Sigmoid colon (tissue), 7 donors: ENCODE results near the gene C4A. TPM values are rescaled to one million over a fixed set of nuclear protein-coding genes. Genes with fewer than 3 reads are reported as not detected.
"Not testable (repeated sequence)": the region's sequence is repeated elsewhere in the genome, so short reads cannot be mapped to it uniquely, and the experiment has no call there.

Source experiments
- DNase-seq: peaks from one replicate; pipeline ENCODE4 v3.0.0-alpha.2; 2019
- H3K27ac ChIP-seq, 4 donors: fragments of 200-600 bp; sonication (generic); one replicate each; pipeline ENCODE4 v1.5.1; 2016 to 2019; ENCODE audit warnings: mild to moderate bottlenecking in 1 of 4
- H3K27me3 ChIP-seq, 3 donors: fragments of 200-600 bp; sonication (generic); one replicate each; pipeline ENCODE4 v1.5.1; 2019; ENCODE audit warnings: mild to moderate bottlenecking in 1 of 3
- H3K36me3 ChIP-seq, 4 donors: fragments of 200-600 bp; sonication (generic); one replicate each; pipeline ENCODE4 v1.5.1; 2016 to 2019
- H3K4me1 ChIP-seq, 4 donors: fragments of 200-600 bp; sonication (generic); one replicate each; pipeline ENCODE4 v1.5.1; 2017 to 2019
- H3K4me3 ChIP-seq, 4 donors: fragments of 200-600 bp; sonication (generic); one replicate each; pipeline ENCODE4 v1.5.1; 2017 to 2019; ENCODE audit warnings: mild to moderate bottlenecking in 2 of 4, moderate library complexity in 1 of 4
- H3K9me3 ChIP-seq, 4 donors: fragments of 200-600 bp in 3 of 4; sonication (generic) in 3 of 4; one replicate each; pipeline versions ENCODE4 v1.5.1 to v1.6.1; 2013 to 2019
- CTCF ChIP-seq, 4 experiments: fragments of 450-650 bp in 3 of 4; fragments of 200-600 bp in 1 of 4; IDR thresholded peaks; one replicate each; pipeline ENCODE4 v1.5.1; 2016 to 2019; ENCODE audit warnings: antibody characterized with exemption in 4 of 4, mild to moderate bottlenecking in 3 of 4, moderate library complexity in 2 of 4
- EP300 ChIP-seq, 4 donors: sonication (generic); formaldehyde crosslinking; IDR thresholded peaks; one replicate each; pipeline ENCODE4 v1.6.1; 2017; ENCODE audit warnings: antibody characterized with exemption in 4 of 4
- POLR2A ChIP-seq, 2 donors: fragments of 450-650 bp; IDR thresholded peaks; one replicate each; pipeline ENCODE4 v1.6.1; 2016; ENCODE audit warnings: antibody characterized with exemption in 2 of 2, mild to moderate bottlenecking in 2 of 2, moderate library complexity in 2 of 2
- POLR2AphosphoS5 ChIP-seq, 4 donors: sonication (generic); formaldehyde crosslinking; IDR thresholded peaks; one replicate each; pipeline ENCODE4 v1.6.1; 2017; ENCODE audit warnings: antibody characterized with exemption in 4 of 4
- WGBS, 2 donors: extraction: QIAGEN DNeasy Blood & Tissue Kit; methylation state at CpG; one replicate each; pipeline ENCODE4 v1.1.7; 2013; 5-methylcytosine and 5-hydroxymethylcytosine counted together
- intact Hi-C: fragments of 100-400 bp; cut with DNase I; formaldehyde crosslinking; loops from one replicate; pipeline ENCODE4 v1.15.1; 2023
- polyA plus RNA-seq, 3 donors: library from polyadenylated mRNA; stranded (reverse); fragments of 200-250 nt; gene quantifications; one replicate each; pipeline ENCODE4 v1.2.3, GENCODE V29; 2013
- total RNA-seq, 4 donors: library from RNA; depleted of rRNA; stranded (reverse); fragments of >200 nt; gene quantifications; one replicate each; pipeline ENCODE4 v1.1.0, GENCODE V29; 2016
- donor health status: healthy with polysubstance abuse.
- donor health status: Bipolar disorder and iron deficiency.
- donor health status: healthy.

C4A gene
- total and polyA plus RNA-seq, 7 donors, result 2.3 to 254 (median 63.4) TPM

DNA sequence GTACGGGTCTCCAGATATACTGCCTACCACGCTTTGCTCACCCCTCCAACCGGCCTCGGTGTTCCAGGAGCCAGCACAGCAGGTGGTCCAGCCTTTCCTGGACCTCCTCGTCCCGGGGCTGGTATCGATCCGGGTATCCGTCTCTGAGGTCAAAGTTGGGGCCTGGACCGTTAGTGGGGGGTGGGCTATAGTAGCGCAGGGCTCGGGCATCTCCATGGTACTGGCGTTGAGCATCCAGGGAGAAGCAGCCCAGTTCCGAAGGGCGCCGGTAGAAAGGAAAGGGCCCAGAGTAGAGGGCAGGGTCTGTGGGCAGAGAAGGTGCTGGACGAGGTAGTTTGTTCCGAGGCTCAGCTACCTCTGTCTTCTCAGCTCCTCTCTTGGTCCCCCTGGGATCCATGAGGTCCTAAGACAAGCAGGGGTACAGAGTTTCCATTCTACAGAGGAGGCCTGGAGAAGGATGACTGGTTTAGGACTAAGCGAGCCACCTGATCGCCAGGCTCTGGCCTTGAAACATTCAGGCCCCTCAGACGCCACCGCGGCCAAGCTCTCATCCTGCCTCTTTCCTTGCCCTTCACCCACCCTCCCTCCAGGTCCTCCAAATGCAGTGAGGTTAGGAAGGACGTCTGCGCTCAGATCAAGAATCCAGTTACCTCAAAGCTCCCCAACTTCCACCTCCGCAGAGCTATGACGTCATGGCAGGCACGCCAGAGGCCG lies 10.4 kb upstream of the C4A start:
- WGBS, 2 donors, result 19 to 27% methylated on average over 29 of the region's 29 CpGs
- Histone ChIP-seq H3K9me3 (no peaks in the 10 kb centered on the region), H3K27ac (peak overlapping the region; percentile 93 to 96 (median 94)), H3K27me3 (no peaks in the 10 kb centered on the region), H3K4me3 (peak overlapping the region; percentile 50 to 81 (median 65)), H3K36me3 (peaks cover 0 to 44% (median 29%) of the 10 kb centered on the region in 4 donors), H3K4me1 (peaks cover 0 to 36% (median 29%) of the 10 kb centered on the region in 4 donors)
- TF ChIP-seq POLR2A (IDR thresholded peaks at IDR 0.05) (no peak), CTCF (IDR thresholded peaks at IDR 0.05) (no peak), EP300 (IDR thresholded peaks at IDR 0.05) (no peak), POLR2AphosphoS5 (IDR thresholded peaks at IDR 0.05) (no peak)
- peak; percentile 71 for DNase-seq
- intact Hi-C loops, result loop anchor here (1.0 to 10.0 kb wide), 2 partner anchors 12 to 223 kb away; partner anchors contain the start of genes GPSM3, PBX2 and SKIC2

DNA sequence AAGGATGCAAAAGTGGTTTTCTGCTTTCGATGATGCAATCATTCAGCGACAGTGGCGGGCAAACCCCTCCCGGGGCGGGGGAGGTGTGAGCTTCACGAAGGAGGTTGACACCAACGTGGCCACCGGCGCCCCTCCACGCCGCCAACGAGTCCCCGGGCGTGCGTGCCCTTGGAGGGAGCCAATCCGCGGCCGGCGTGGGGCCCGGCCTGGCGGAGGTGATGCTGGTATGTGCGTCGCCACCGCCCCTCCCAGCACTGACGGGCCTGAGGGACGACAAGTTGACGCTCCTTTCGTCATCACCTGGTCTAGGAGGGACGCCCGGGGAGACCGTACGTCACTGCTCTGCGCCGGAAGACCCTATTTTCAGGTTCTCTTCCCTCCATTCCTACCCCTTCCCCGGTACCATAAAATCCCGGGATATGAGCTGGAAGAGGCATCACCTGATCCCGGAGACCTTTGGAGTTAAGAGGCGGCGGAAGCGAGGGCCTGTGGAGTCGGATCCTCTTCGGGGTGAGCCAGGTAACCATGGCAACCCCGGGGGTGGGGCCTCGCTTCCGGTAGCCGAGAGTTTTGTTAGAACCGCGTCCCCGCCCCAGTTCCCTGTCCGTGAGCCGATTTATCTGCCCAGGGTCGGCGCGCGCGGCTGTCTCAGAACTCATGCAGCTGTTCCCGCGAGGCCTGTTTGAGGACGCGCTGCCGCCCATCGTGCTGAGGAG lies 9.7 kb upstream of the C4A start, which contains the start of gene DXO:
Gene DXO, minus strand, starts transcription at position 146 of the 716 bp plus-strand sequence. CDS start 463 bp downstream, outside the sequence.
- intact Hi-C loops, result loop anchor here (1.0 to 10.0 kb wide), 2 partner anchors 13 to 223 kb away; partner anchors contain the start of genes GPSM3, PBX2 and SKIC2
- Histone ChIP-seq H3K36me3 (peaks cover 0 to 37% (median 22%) of the 10 kb centered on the region in 4 donors), H3K27me3 (no peaks in the 10 kb centered on the region), H3K4me1 (peaks cover 0 to 36% (median 29%) of the 10 kb centered on the region in 4 donors), H3K9me3 (no peaks in the 10 kb centered on the region), H3K4me3 (peak within 1 kb of the TSS; percentile 50 to 81 (median 65)), H3K27ac (peak within 1 kb of the TSS; percentile 93 to 96 (median 94))
- DNase-seq, result peak; percentile 99
- 0% methylated on average over 62 of the region's 62 CpGs for whole genome bisulfite sequencing, 2 donors
- TF ChIP-seq CTCF (IDR thresholded peaks at IDR 0.05), result no peak
- TF ChIP-seq EP300 (IDR thresholded peaks at IDR 0.05), result peak in 2 of 4 donors; percentile 47 to 55
- peak; percentile 79 to 90 (median 88) for TF ChIP-seq POLR2AphosphoS5 (IDR thresholded peaks at IDR 0.05)
- peak in 1 of 2 donors; percentile 35 for TF ChIP-seq POLR2A (IDR thresholded peaks at IDR 0.05)

- no peak for TF ChIP-seq POLR2A (IDR thresholded peaks at IDR 0.05)
- no peak for TF ChIP-seq POLR2AphosphoS5 (IDR thresholded peaks at IDR 0.05)
- no peak for TF ChIP-seq EP300 (IDR thresholded peaks at IDR 0.05)
- no peak for TF ChIP-seq CTCF (IDR thresholded peaks at IDR 0.05)
- intact Hi-C loops, result loop anchor here (10.0 kb wide), 1 partner anchor 222 kb away; the partner anchor contains the start of genes GPSM3 and PBX2
- H3K9me3 ChIP-seq, result no peaks in the 10 kb centered on the region
- no peaks in the 10 kb centered on the region for H3K27me3 ChIP-seq
- H3K27ac ChIP-seq, result peak overlapping the region; percentile 93 to 96 (median 94)
- 5 to 11% methylated on average over 19 of the region's 19 CpGs for WGBS, 2 donors
- peaks cover 0 to 36% (median 29%) of the 10 kb centered on the region in 4 donors for H3K4me1 ChIP-seq
- no peak for DNase-seq
- peak overlapping the region; percentile 50 to 81 (median 65) for H3K4me3 ChIP-seq
- H3K36me3 ChIP-seq, result peaks cover 0 to 30% (median 15%) of the 10 kb centered on the region in 4 donors
Measured at GRCh38 chr6:31972709-31973350, 9.0 kb upstream of the C4A start.

DNA sequence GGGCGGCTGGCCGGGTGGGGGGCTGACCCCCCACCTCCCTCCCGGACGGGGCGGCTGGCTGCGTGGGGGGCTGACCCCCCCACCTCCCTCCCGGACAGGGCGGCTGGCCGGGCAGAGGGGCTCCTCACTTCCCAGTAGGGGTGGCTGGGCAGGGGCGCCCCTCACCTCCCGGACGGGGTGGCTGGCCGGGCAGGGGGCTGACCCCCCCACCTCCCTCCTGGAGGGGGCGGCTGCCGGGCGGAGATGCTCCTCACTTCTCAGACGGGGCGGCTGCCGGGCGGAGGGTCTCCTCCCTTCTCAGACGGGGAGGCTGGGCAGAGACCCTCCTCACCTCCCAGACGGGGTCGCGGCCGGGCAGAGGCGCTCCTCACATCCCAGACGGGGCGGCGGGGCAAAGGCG lies 5.8 kb upstream of the C4A start:
- WGBS, 2 donors, result 97% methylated on average over 30 of the region's 30 CpGs
- Histone ChIP-seq H3K4me1 (peaks cover 0 to 23% (median 18%) of the 10 kb centered on the region in 4 donors), H3K36me3 (peaks cover 0 to 11% (median 9%) of the 10 kb centered on the region in 4 donors)
- not testable (repeated sequence) for H3K27ac ChIP-seq, H3K4me3 ChIP-seq, H3K27me3 ChIP-seq, H3K9me3 ChIP-seq
- DNase-seq, result peak; percentile 65
- intact Hi-C loops, result loop anchor here (10.0 kb wide), 1 partner anchor 219 kb away; the partner anchor contains the start of genes GPSM3 and PBX2
